Neuronal stem cell (in vitro differentiated cells): ENCODE measurements around the gene TLCD4.

Experiments used
- DNase-seq: peaks from one replicate; pipeline ENCODE4 v3.0.0-alpha.2; 2013; ENCODE audit warnings: low spot score
- H2AFZ ChIP-seq: one replicate; pipeline ENCODE4 v1.6.1; 2013; ENCODE audit warnings: mild to moderate bottlenecking, low read length, inconsistent platforms
- H2AK5ac ChIP-seq: 2 replicates; pipeline ENCODE4 v1.6.1; 2013; ENCODE audit warnings: low read depth, mild to moderate bottlenecking, inconsistent platforms, low read length, moderate library complexity, mixed read lengths
- H2BK120ac ChIP-seq: 2 replicates; pipeline ENCODE4 v1.6.1; 2013; ENCODE audit warnings: low read depth, mild to moderate bottlenecking, inconsistent platforms, low read length, moderate library complexity, mixed read lengths
- H2BK12ac ChIP-seq: one replicate; pipeline ENCODE4 v1.6.1; 2013; ENCODE audit warnings: low read length, inconsistent platforms
- H2BK15ac ChIP-seq: 2 replicates; pipeline ENCODE4 v1.6.1; 2013; ENCODE audit warnings: mild to moderate bottlenecking, low read length, inconsistent platforms, mixed read lengths
- H2BK5ac ChIP-seq: one replicate; pipeline ENCODE4 v1.6.1; 2013; ENCODE audit warnings: inconsistent platforms, mild to moderate bottlenecking, low read length, moderate library complexity
- H3K14ac ChIP-seq: one replicate; pipeline ENCODE4 v1.6.1; 2013; ENCODE audit warnings: low read length, inconsistent platforms
- H3K18ac ChIP-seq: 2 replicates; pipeline ENCODE4 v1.6.1; 2013; ENCODE audit warnings: low read length, inconsistent platforms
- H3K23ac ChIP-seq: 2 replicates; pipeline ENCODE4 v1.6.1; 2013; ENCODE audit warnings: low read depth, mild to moderate bottlenecking, mixed read lengths, low read length, inconsistent platforms; ENCODE audit not compliant: poor library complexity
- H3K27ac ChIP-seq: replicated peaks from 3 replicates; pipeline ENCODE4 v1.5.1; 2013; ENCODE audit warnings: low read length, inconsistent platforms
- H3K27me3 ChIP-seq, 3 experiments: 2 replicates each; pipeline ENCODE4 v1.6.1; 2013; ENCODE audit warnings: low read length in 3 of 3, mild to moderate bottlenecking in 2 of 3, inconsistent platforms in 1 of 3, low read depth in 1 of 3, mixed read lengths in 1 of 3, moderate library complexity in 1 of 3; ENCODE audit not compliant: control insufficient read depth in 3 of 3, insufficient read depth in 3 of 3
- H3K36me3 ChIP-seq, 2 donors: replicated peaks in 1 of 2; 2 replicates each; pipeline ENCODE4 v1.6.1; 2013; ENCODE audit warnings: low read length in 2 of 2; ENCODE audit not compliant: control insufficient read depth in 2 of 2, insufficient read depth in 2 of 2
- H3K4ac ChIP-seq: 2 replicates; pipeline ENCODE4 v1.6.1; 2013; ENCODE audit warnings: inconsistent platforms, mild to moderate bottlenecking, low read length, moderate library complexity
- H3K4me1 ChIP-seq, 2 donors: 1 replicate in 1 of 2; 2 replicates in 1 of 2; pipeline ENCODE4 v1.6.1; 2013; ENCODE audit warnings: low read length in 2 of 2, low read depth in 1 of 2; ENCODE audit not compliant: control insufficient read depth in 2 of 2, insufficient read depth in 1 of 2
- H3K4me2 ChIP-seq: one replicate; pipeline ENCODE4 v1.6.1; 2013; ENCODE audit warnings: mild to moderate bottlenecking, low read length, inconsistent platforms; ENCODE audit not compliant: insufficient read depth, poor library complexity, severe bottlenecking
- H3K4me3 ChIP-seq, 2 donors: 2 replicates each; pipeline ENCODE4 v1.5.1; 2013; ENCODE audit warnings: low read length in 2 of 2, mild to moderate bottlenecking in 2 of 2, inconsistent platforms in 1 of 2, moderate library complexity in 1 of 2
- H3K79me1 ChIP-seq: one replicate; pipeline ENCODE4 v1.6.1; 2013; ENCODE audit warnings: low read depth, mild to moderate bottlenecking, inconsistent platforms, low read length, moderate library complexity
- H3K9ac ChIP-seq: one replicate; pipeline ENCODE4 v1.6.1; 2013; ENCODE audit warnings: mild to moderate bottlenecking, low read depth, low read length, inconsistent platforms; ENCODE audit not compliant: poor library complexity
- H3K9me3 ChIP-seq, 2 donors: replicated peaks in 1 of 2; 2 replicates each; pipeline versions ENCODE3 to v1.6.1; 2013; ENCODE audit warnings: low read length in 2 of 2, mild to moderate bottlenecking in 2 of 2, inconsistent platforms in 1 of 2, low read depth in 1 of 2, mixed read lengths in 1 of 2, moderate library complexity in 1 of 2; ENCODE audit not compliant: control insufficient read depth in 2 of 2, insufficient read depth in 1 of 2
- H4K8ac ChIP-seq: one replicate; pipeline ENCODE4 v1.6.1; 2013; ENCODE audit warnings: low read depth, mild to moderate bottlenecking, inconsistent platforms, low read length, moderate library complexity
- H4K91ac ChIP-seq: one replicate; pipeline ENCODE4 v1.6.1; 2013; ENCODE audit warnings: low read length, low read depth, mild to moderate bottlenecking, inconsistent platforms; ENCODE audit not compliant: poor library complexity
- WGBS, 2 donors: extraction: QIAGEN DNeasy Blood & Tissue Kit; methylation state at CpG; one replicate each; pipeline ENCODE4 v1.1.7; 2013; ENCODE audit warnings: missing lambda C conversion rate in 2 of 2, mixed read lengths in 1 of 2; ENCODE audit not compliant: insufficient read length in 2 of 2, insufficient replicate concordance in 1 of 2; ENCODE audit errors: extremely low coverage in 2 of 2; 5-methylcytosine and 5-hydroxymethylcytosine counted together

The TLCD4 gene

GRCh38 chr1:95071539-95071938 is 45.6 kb upstream of the TLCD4 start:
- Histone ChIP-seq H2BK15ac (no peak overlapping the region), H3K27me3 (no peaks in the 10 kb centered on the region), H3K4me2 (no peak overlapping the region), H3K9ac (no peak overlapping the region), H2BK12ac (no peak overlapping the region), H4K8ac (no peak overlapping the region), H2BK5ac (no peak overlapping the region), H3K4me1 (peaks cover 2 to 4% of the 10 kb centered on the region in 2 donors), H3K18ac (no peak overlapping the region), H2BK120ac (no peak overlapping the region), H3K23ac (no peak overlapping the region), H3K36me3 (peaks cover 0 to 4% of the 10 kb centered on the region in 2 donors), H3K9me3 (no peaks in the 10 kb centered on the region), H2AFZ (peak overlapping the region; percentile 91), H3K27ac (no peak overlapping the region), H3K79me1 (no peaks in the 10 kb centered on the region), H3K4ac (no peak overlapping the region), H3K4me3 (peak overlapping the region in 1 of 2 donors; percentile 65), H4K91ac (no peak overlapping the region), H2AK5ac (no peak overlapping the region), H3K14ac (no peak overlapping the region)
- no CpG with 5 or more reads among the region's 2 CpGs for WGBS, 2 donors
- DNase-seq = no peak

DNA sequence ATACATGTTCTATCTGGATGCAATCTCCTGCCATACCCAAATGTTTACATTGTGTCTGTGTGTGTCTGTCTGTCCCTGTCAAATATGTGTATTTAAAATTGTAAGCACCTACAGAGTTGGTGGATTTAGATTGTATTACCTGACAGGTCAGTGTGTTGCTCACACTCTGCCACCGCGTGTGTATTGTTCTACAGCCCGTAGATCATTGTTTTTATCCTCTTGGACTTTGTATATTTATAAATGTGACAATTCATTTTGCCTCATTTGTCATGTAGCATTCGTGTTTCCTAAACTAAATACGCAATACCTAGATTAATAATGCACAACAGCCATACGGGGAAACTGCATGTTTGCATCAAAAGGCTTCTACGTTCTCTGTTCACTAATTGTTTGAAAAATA is 45.0 kb upstream of the TLCD4 start:
- H3K4me3 ChIP-seq = peak overlapping the region; percentile 65 to 90
- DNase-seq = no peak
- no peak overlapping the region for H3K27ac ChIP-seq
- peaks cover 0 to 2% (median 0%) of the 10 kb centered on the region in 3 experiments for H3K27me3 ChIP-seq
- H2BK5ac ChIP-seq = no peak overlapping the region
- no peak overlapping the region for H3K14ac ChIP-seq
- H3K79me1 ChIP-seq = no peaks in the 10 kb centered on the region
- peak overlapping the region; percentile 39 for H3K4me2 ChIP-seq
- H3K9me3 ChIP-seq = no peaks in the 10 kb centered on the region
- peaks cover 0 to 4% of the 10 kb centered on the region in 2 donors for H3K36me3 ChIP-seq
- no peak overlapping the region for H3K18ac ChIP-seq
- H2BK15ac ChIP-seq = no peak overlapping the region
- WGBS, 2 donors = no CpG with 5 or more reads among the region's 7 CpGs
- H3K4me1 ChIP-seq = peaks cover 2 to 3% of the 10 kb centered on the region in 2 donors
- H3K23ac ChIP-seq = no peak overlapping the region
- peak overlapping the region; percentile 91 for H2AFZ ChIP-seq
- no peak overlapping the region for H3K9ac ChIP-seq
- no peak overlapping the region for H2BK12ac ChIP-seq
- no peak overlapping the region for H2AK5ac ChIP-seq
- H2BK120ac ChIP-seq = no peak overlapping the region
- H3K4ac ChIP-seq = no peak overlapping the region
- H4K8ac ChIP-seq = no peak overlapping the region
- no peak overlapping the region for H4K91ac ChIP-seq

GRCh38 chr1:95072532-95073419 is 44.4 kb upstream of the TLCD4 start, which contains the start of gene ALG14:
TSS of gene ALG14 (minus strand) at chr1:95072951. CDS start at chr1:95072898, 53 bp downstream.
- DNase-seq = peak; percentile 93
- peaks cover 2% of the 10 kb centered on the region in 2 donors for H3K4me1 ChIP-seq
- peak within 1 kb of the TSS; percentile 91 for H2AFZ ChIP-seq
- no peaks in the 10 kb centered on the region for H3K79me1 ChIP-seq
- no peak within 1 kb of the TSS for H4K8ac ChIP-seq
- H2BK5ac ChIP-seq = no peak within 1 kb of the TSS
- H3K14ac ChIP-seq = no peak within 1 kb of the TSS
- peak within 1 kb of the TSS; percentile 65 to 90 for H3K4me3 ChIP-seq
- H3K18ac ChIP-seq = peak within 1 kb of the TSS; percentile 89
- H3K4ac ChIP-seq = no peak within 1 kb of the TSS
- no peak within 1 kb of the TSS for H2BK120ac ChIP-seq
- H3K9ac ChIP-seq = peak within 1 kb of the TSS; percentile 67
- no peak within 1 kb of the TSS for H4K91ac ChIP-seq
- no peak within 1 kb of the TSS for H2BK12ac ChIP-seq
- H3K36me3 ChIP-seq = peaks cover 0 to 4% of the 10 kb centered on the region in 2 donors
- peak within 1 kb of the TSS; percentile 54 for H3K4me2 ChIP-seq
- no peak within 1 kb of the TSS for H2BK15ac ChIP-seq
- H2AK5ac ChIP-seq = no peak within 1 kb of the TSS
- H3K27me3 ChIP-seq = peaks cover 0 to 2% (median 0%) of the 10 kb centered on the region in 3 experiments
- no peaks in the 10 kb centered on the region for H3K9me3 ChIP-seq
- H3K27ac ChIP-seq = peak within 1 kb of the TSS; percentile 63
- WGBS, 2 donors = no CpG with 5 or more reads among the region's 53 CpGs
- H3K23ac ChIP-seq = no peak within 1 kb of the TSS

DNA sequence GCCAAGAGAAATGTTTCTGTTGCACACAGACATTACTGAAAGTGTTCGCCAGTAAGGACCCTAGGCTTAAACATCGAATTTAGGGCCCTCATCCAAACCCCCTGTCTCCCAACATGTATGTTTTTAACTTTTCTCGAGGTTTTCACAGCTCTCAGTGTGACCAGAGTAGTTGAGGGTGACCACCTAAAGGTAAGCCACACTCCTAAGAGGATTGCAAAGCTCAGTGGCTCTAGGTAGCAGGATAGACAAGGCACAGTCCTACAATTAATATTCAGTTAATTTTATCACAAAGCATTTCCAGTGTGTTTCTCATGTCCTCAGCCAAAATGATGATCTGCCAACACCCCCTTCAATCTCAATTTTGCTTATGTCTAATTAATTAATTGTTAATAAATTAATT is 43.7 kb upstream of the TLCD4 start:
- no peak overlapping the region for H2BK120ac ChIP-seq
- no peak overlapping the region for H2AK5ac ChIP-seq
- no peak overlapping the region for H3K27ac ChIP-seq
- no peak overlapping the region for H3K14ac ChIP-seq
- H3K4me3 ChIP-seq = peak overlapping the region in 1 of 2 donors; percentile 65
- H2BK5ac ChIP-seq = no peak overlapping the region
- no peak overlapping the region for H2BK15ac ChIP-seq
- no peaks in the 10 kb centered on the region for H3K9me3 ChIP-seq
- H2AFZ ChIP-seq = peak overlapping the region; percentile 91
- H4K91ac ChIP-seq = no peak overlapping the region
- WGBS, 2 donors = no CpG with 5 or more reads among the region's 3 CpGs
- no peak overlapping the region for H4K8ac ChIP-seq
- H3K27me3 ChIP-seq = peaks cover 0 to 2% (median 0%) of the 10 kb centered on the region in 3 experiments
- no peak overlapping the region for H3K4ac ChIP-seq
- peak overlapping the region; percentile 54 for H3K4me2 ChIP-seq
- peaks cover 0 to 4% of the 10 kb centered on the region in 2 donors for H3K36me3 ChIP-seq
- H3K23ac ChIP-seq = no peak overlapping the region
- no peak for DNase-seq
- H3K9ac ChIP-seq = no peak overlapping the region
- H3K79me1 ChIP-seq = no peaks in the 10 kb centered on the region
- no peak overlapping the region for H3K18ac ChIP-seq
- H2BK12ac ChIP-seq = no peak overlapping the region
- H3K4me1 ChIP-seq = peaks cover 2% of the 10 kb centered on the region in 2 donors
